Heart right ventricle (tissue), 16 donors: ENCODE data around the gene CD8B. TPM values are rescaled to one million over a fixed set of nuclear protein-coding genes. Genes with fewer than 3 reads are reported as not detected.
A peak's percentile ranks its signal among the peaks of the same experiment; 100 is the strongest.
"Not testable (repeated sequence)": the region's sequence is repeated elsewhere in the genome, so short reads cannot be mapped to it uniquely, and the experiment has no call there.

Experiments
- ATAC-seq, 8 donors: fragments of 200-7000 bp; cut with Tn5 transposase; one replicate each; pipeline ENCODE4 v1.9.1; 2020; ENCODE audit warnings: mild to moderate bottlenecking in 8 of 8, moderate library complexity in 8 of 8, moderate number of reproducible peaks in 1 of 8
- DNase-seq, 2 donors: peaks; one replicate each; pipeline ENCODE4 v3.0.0-alpha.2; 2020
- H3K27ac ChIP-seq, 10 donors: fragments of 200-600 bp; sonication (generic) in 2 of 10; one replicate each; pipeline versions ENCODE4 v1.5.0 to v1.8.0; 2020 to 2022; ENCODE audit warnings: mild to moderate bottlenecking in 3 of 10
- H3K27me3 ChIP-seq, 7 donors: fragments of 200-600 bp; one replicate each; pipeline ENCODE4 v1.8.0; 2021 to 2022; ENCODE audit warnings: mild to moderate bottlenecking in 2 of 7
- H3K36me3 ChIP-seq, 9 donors: fragments of 200-600 bp; sonication (generic) in 1 of 9; one replicate each; pipeline versions ENCODE4 v1.5.0 to v1.8.0; 2020 to 2022; ENCODE audit warnings: mild to moderate bottlenecking in 2 of 9
- H3K4me1 ChIP-seq, 9 donors: fragments of 200-600 bp; sonication (generic) in 1 of 9; one replicate each; pipeline versions ENCODE4 v1.5.0 to v1.8.0; 2020 to 2022; ENCODE audit warnings: mild to moderate bottlenecking in 4 of 9
- H3K4me3 ChIP-seq, 10 donors: fragments of 200-600 bp; sonication (generic) in 2 of 10; one replicate each; pipeline versions ENCODE4 v1.5.0 to v1.8.0; 2020 to 2022; ENCODE audit warnings: mild to moderate bottlenecking in 7 of 10, moderate library complexity in 2 of 10
- H3K9me3 ChIP-seq, 11 donors: fragments of 200-600 bp in 10 of 11; sonication (generic) in 2 of 11; one replicate each; pipeline versions ENCODE4 v1.5.0 to v1.8.0; 2013 to 2022; ENCODE audit warnings: mild to moderate bottlenecking in 2 of 11, control low read depth in 1 of 11, moderate library complexity in 1 of 11
- CTCF ChIP-seq, 9 donors: fragments of 200-600 bp; sonication (generic) in 2 of 9; IDR thresholded peaks; one replicate each; pipeline versions ENCODE4 v1.5.0 to v1.8.0; 2021 to 2022; ENCODE audit warnings: antibody characterized with exemption in 9 of 9, mild to moderate bottlenecking in 5 of 9, moderate library complexity in 1 of 9
- WGBS, 2 donors: extraction: QIAGEN DNeasy Blood & Tissue Kit; methylation state at CpG; one replicate each; pipeline ENCODE4 v1.1.7; 2013; ENCODE audit warnings: inconsistent platforms in 1 of 2; 5-methylcytosine and 5-hydroxymethylcytosine counted together
- intact Hi-C, 10 donors: fragments of 100-400 bp; cut with DNase I; formaldehyde crosslinking; loops; one replicate each; pipeline versions ENCODE4 v1.11.1 to v1.14.2; 2022
- polyA plus RNA-seq, 2 donors: library from polyadenylated mRNA; stranded (reverse); fragments of 200-250 nt; gene quantifications; one replicate each; pipeline ENCODE4 v1.2.3, GENCODE V29; 2013
- total RNA-seq, 10 donors: library from RNA; stranded (reverse); fragmentation: NEBNext Ultra II Directional in 3 of 10; extraction: Animal tissue kit (Norgen Biotek cat#: 25700) in 3 of 10; gene quantifications; one replicate each; pipeline versions ENCODE4 v1.2.1 to v1.2.4, GENCODE V29; 2021 to 2023
- donor health status: Arrhythmogenic right ventricular cardiomyopathy.
- donor health status: ischemic (EF 13 %, LVEDD 7.1; RV severe dilation, severe dysfunction).
- donor health status: healthy with polysubstance abuse.
- donor health status: DM: no; HTN: yes; CAD: no.
- donor health status: DM: no; HTN: no; CAD: no.
- donor health status: ischemic (EF 25% LVEDD 6.9; RV normal size, moderate dysfunction).
- donor health status: ischemic (EF 25% LVEDD 5.7; RV mildly dilated, moderate dysfunction).
- donor health status: healthy.
- donor health status: DM: yes; HTN: yes; CAD: no.
- donor health status: Ischemic cardiomyopathy.
- donor health status: ischemic (EF 35%, LVEDD 5.7; RV mildly dilated, moderate dysfunction).
- donor health status: nonischemic (EF 11% LVEDD 7.7; RV severe dilation, severe dysfunction).
- donor health status: DM: yes; HTN: yes; CAD: no.
- donor health status: PGD.
- donor health status: ischemic (EF 29% LVEDD 5.4; RV normal size, mild dysfunction).
- donor health status: nonischemic (EF 23%, LVEDD 6.1; RV moderate dilation, normal function).

The CD8B gene
- total and polyA plus RNA-seq, 12 donors: 0.28 to 5.2 (median 0.50) TPM; not detected in 8

GRCh38 chr2:86835548-86835889, 26.2 kb downstream of the CD8B start:
- H3K9me3 ChIP-seq, H3K4me3 ChIP-seq, ATAC-seq, H3K27ac ChIP-seq, DNase-seq, intact Hi-C loops, H3K36me3 ChIP-seq: not testable (repeated sequence)
- Histone ChIP-seq H3K27me3 (peaks cover 0 to 20% (median 5%) of the 10 kb centered on the region in 7 donors), H3K4me1 (peaks cover 0 to 15% (median 0%) of the 10 kb centered on the region in 9 donors)
- 67 to 69% methylated on average over 2 to 4 of the region's 4 CpGs for WGBS, 2 donors

- H3K27ac ChIP-seq: no peak overlapping the region
- no peaks in the 10 kb centered on the region for H3K9me3 ChIP-seq
- DNase-seq (no peak), ATAC-seq (no peak)
- H3K36me3 ChIP-seq: no peaks in the 10 kb centered on the region
- no peak overlapping the region for H3K4me3 ChIP-seq
- peaks cover 0 to 13% (median 0%) of the 10 kb centered on the region in 9 donors for H3K4me1 ChIP-seq
- H3K27me3 ChIP-seq: peaks cover 0 to 20% (median 5%) of the 10 kb centered on the region in 7 donors
- intact Hi-C loops: no loop called here
- no peak for TF ChIP-seq CTCF (IDR thresholded peaks at IDR 0.05)
- 77 to 80% methylated on average over 7 to 10 of the region's 10 CpGs for WGBS, 2 donors
Observed at GRCh38 chr2:86833315-86833714, 28.4 kb downstream of the CD8B start.

GRCh38 chr2:86832334-86833096, 29.2 kb downstream of the CD8B start:
- TF ChIP-seq CTCF (IDR thresholded peaks at IDR 0.05): no peak
- no peaks in the 10 kb centered on the region for H3K9me3 ChIP-seq
- intact Hi-C loops: no loop called here
- peaks cover 0 to 8% (median 0%) of the 10 kb centered on the region in 9 donors for H3K4me1 ChIP-seq
- 79% methylated on average over 7 of the region's 7 CpGs for WGBS, 2 donors
- H3K27ac ChIP-seq: no peak overlapping the region
- ATAC-seq (no peak), DNase-seq (no peak)
- H3K4me3 ChIP-seq: no peak overlapping the region
- H3K27me3 ChIP-seq: peaks cover 0 to 20% (median 5%) of the 10 kb centered on the region in 7 donors
- H3K36me3 ChIP-seq: no peaks in the 10 kb centered on the region

- no peaks in the 10 kb centered on the region for H3K9me3 ChIP-seq
- TF ChIP-seq CTCF (IDR thresholded peaks at IDR 0.05): no peak
- peaks cover 0 to 2% (median 0%) of the 10 kb centered on the region in 9 donors for H3K4me1 ChIP-seq
- ATAC-seq (no peak), DNase-seq (no peak)
- peaks cover 0 to 20% (median 5%) of the 10 kb centered on the region in 7 donors for H3K27me3 ChIP-seq
- H3K4me3 ChIP-seq: no peak overlapping the region
- intact Hi-C loops: no loop called here
- WGBS, 2 donors: 43 to 55% methylated on average over 2 of the region's 2 CpGs
- no peak overlapping the region for H3K27ac ChIP-seq
- H3K36me3 ChIP-seq: no peaks in the 10 kb centered on the region
Observed at GRCh38 chr2:86831537-86831936, 30.1 kb downstream of the CD8B start.

GRCh38 chr2:86826951-86827350, 34.7 kb downstream of the CD8B start:
- H3K4me3 ChIP-seq: no peak overlapping the region
- no peak for TF ChIP-seq CTCF (IDR thresholded peaks at IDR 0.05)
- no peaks in the 10 kb centered on the region for H3K36me3 ChIP-seq
- DNase-seq (no peak), ATAC-seq (no peak)
- no peaks in the 10 kb centered on the region for H3K4me1 ChIP-seq
- peaks cover 0 to 10% (median 6%) of the 10 kb centered on the region in 7 donors for H3K27me3 ChIP-seq
- peaks cover 0 to 14% (median 6%) of the 10 kb centered on the region in 11 donors for H3K9me3 ChIP-seq
- 89 to 98% methylated on average over 4 of the region's 4 CpGs for WGBS, 2 donors
- H3K27ac ChIP-seq: peak overlapping the region in 1 of 10 donors; percentile 56
- intact Hi-C loops: no loop called here
